Measurements from ENCODE around the gene GAMT. TPM values are rescaled to one million over a fixed set of nuclear protein-coding genes. Genes with fewer than 3 reads are reported as not detected.

GAMT gene
- total RNA-seq, 2 experiments from 2014 or later, result 11.0 to 13.0 TPM

- Histone ChIP-seq H3K4me3 (ENCODE audit: low read length) (no peak overlapping the region), H3K9me3 (ENCODE audit: control insufficient read depth in 1 of 2, insufficient read depth in 1 of 2, low read length in 2 of 2) (no peaks in the 10 kb centered on the region), H3K4me1 (ENCODE audit: insufficient read depth, low read length) (peaks cover 6% of the 10 kb centered on the region), H3K27me3 (ENCODE audit: control insufficient read depth in 1 of 2, insufficient read depth in 2 of 2, low read length in 2 of 2) (no peaks in the 10 kb centered on the region), H3K36me3 (ENCODE audit: insufficient read depth, low read length) (peaks cover 14% of the 10 kb centered on the region), H3K27ac (ENCODE audit: low read depth in 1 of 2, low read length in 2 of 2) (no peak overlapping the region)
- ChIA-PET CTCF (no interaction called here), POLR2A (no interaction called here)
- DNase-seq (peak in 1 of 14 experiments; percentile 34), ATAC-seq (ENCODE audit: poor library complexity) (no peak)
- peaks cover 14% of the 10 kb centered on the region for H3K36me3 Mint-ChIP-seq (ENCODE audit: low read depth)
- no peak for TF ChIP-seq CTCF (IDR thresholded peaks at IDR 0.05)
- peaks cover 5% of the 10 kb centered on the region for H3K27me3 Mint-ChIP-seq
- intact Hi-C loops (cut with DNase I, micrococcal nuclease), result no loop called here
- peaks cover 5% of the 10 kb centered on the region for H3K4me1 Mint-ChIP-seq (ENCODE audit: low read depth)
- H3K9me3 Mint-ChIP-seq, result no peaks in the 10 kb centered on the region
- H3K4me3 Mint-ChIP-seq, result no peak overlapping the region
- H3K27ac Mint-ChIP-seq, result no peak overlapping the region
Observed at GRCh38 chr19:1377965-1378785, 23.2 kb downstream of the GAMT start.

DNA sequence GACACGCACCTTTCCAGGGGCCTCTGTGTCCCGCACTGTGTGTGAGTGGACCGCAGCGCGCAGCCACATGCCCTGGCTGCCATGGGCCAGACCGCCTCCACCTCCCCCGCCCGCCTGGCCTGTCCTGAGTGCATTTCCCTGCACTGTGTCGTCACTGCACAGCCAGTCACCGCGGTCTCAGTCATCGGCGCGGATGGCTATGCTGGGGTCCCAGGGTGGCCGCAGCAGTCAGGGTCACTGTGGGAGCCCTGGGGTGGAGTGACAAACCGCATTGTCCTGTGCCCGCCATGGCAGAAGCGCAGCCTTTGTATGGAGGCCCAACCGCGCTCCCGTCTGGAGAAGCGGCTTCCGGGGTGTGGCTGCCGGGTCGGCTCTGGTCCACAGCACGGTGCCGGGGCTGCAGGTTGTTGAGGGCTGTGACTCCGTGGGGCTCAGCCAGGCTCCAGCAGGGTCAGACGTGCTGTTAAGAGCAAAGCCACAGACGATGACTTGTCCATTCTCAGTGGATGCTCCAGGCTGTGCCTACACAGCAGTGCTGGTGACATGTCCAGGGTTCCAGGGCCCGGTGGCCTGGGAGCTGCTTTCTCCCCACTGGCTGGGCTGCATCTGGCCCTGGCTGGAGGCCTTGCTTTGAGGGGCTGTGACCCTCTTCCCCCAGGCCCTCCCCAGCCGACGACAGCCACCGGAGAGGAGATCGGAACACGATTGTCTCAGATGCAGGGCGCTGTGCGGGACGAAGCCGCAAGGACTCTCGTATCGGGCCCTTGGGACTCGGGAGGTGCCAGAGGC is 24.0 kb downstream of the GAMT start:
- ATAC-seq (ENCODE audit: poor library complexity) (no peak), DNase-seq (peak in 1 of 14 experiments; percentile 20)
- CTCF ChIA-PET, result no interaction called here
- Histone ChIP-seq H3K27ac (ENCODE audit: low read depth in 1 of 2, low read length in 2 of 2) (no peak overlapping the region), H3K9me3 (ENCODE audit: control insufficient read depth in 1 of 2, insufficient read depth in 1 of 2, low read length in 2 of 2) (no peaks in the 10 kb centered on the region), H3K27me3 (ENCODE audit: control insufficient read depth in 1 of 2, insufficient read depth in 2 of 2, low read length in 2 of 2) (no peaks in the 10 kb centered on the region), H3K4me1 (ENCODE audit: insufficient read depth, low read length) (no peaks in the 10 kb centered on the region), H3K36me3 (ENCODE audit: insufficient read depth, low read length) (peaks cover 18% of the 10 kb centered on the region), H3K4me3 (ENCODE audit: low read length) (no peak overlapping the region)
- Mint-ChIP-seq H3K9me3 (no peaks in the 10 kb centered on the region), H3K4me3 (no peak overlapping the region), H3K27me3 (no peaks in the 10 kb centered on the region), H3K4me1 (ENCODE audit: low read depth) (no peaks in the 10 kb centered on the region), H3K27ac (no peak overlapping the region), H3K36me3 (ENCODE audit: low read depth) (peaks cover 8% of the 10 kb centered on the region)
- TF ChIP-seq CTCF (IDR thresholded peaks at IDR 0.05), result no peak
- POLR2A ChIA-PET, result no interaction called here
- intact Hi-C loops (cut with DNase I, micrococcal nuclease), result no loop called here

DNA sequence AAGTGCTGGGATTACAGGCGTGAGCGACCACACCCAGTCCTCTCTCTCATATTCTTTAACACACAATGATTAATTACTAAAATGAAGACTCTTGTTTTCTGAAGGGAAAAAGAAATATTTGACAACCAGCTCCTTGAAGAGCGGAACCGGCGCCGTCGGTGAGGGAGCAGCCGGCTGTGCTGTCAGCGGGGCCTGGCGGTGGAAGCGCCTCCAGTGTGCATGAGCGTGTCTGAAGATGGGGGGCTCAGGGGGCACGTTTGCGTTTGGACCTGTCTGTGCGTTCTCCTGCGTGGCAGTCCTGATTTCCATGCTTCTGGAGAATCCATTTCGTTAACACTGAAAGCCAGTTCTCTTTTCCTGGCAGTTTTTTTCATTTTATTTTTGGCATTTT is 24.9 kb downstream of the GAMT start:
- ATAC-seq (ENCODE audit: poor library complexity), result no peak
- Mint-ChIP-seq H3K4me1 (ENCODE audit: low read depth) (no peaks in the 10 kb centered on the region), H3K27ac (no peak overlapping the region), H3K9me3 (no peaks in the 10 kb centered on the region), H3K4me3 (peak overlapping the region; percentile 34), H3K36me3 (ENCODE audit: low read depth) (peaks cover 13% of the 10 kb centered on the region), H3K27me3 (no peaks in the 10 kb centered on the region)
- Histone ChIP-seq H3K9me3 (ENCODE audit: control insufficient read depth in 1 of 2, insufficient read depth in 1 of 2, low read length in 2 of 2) (no peaks in the 10 kb centered on the region), H3K4me3 (ENCODE audit: low read length) (no peak overlapping the region), H3K27me3 (ENCODE audit: control insufficient read depth in 1 of 2, insufficient read depth in 2 of 2, low read length in 2 of 2) (no peaks in the 10 kb centered on the region), H3K27ac (ENCODE audit: low read depth in 1 of 2, low read length in 2 of 2) (no peak overlapping the region), H3K36me3 (ENCODE audit: insufficient read depth, low read length) (peaks cover 19% of the 10 kb centered on the region), H3K4me1 (ENCODE audit: insufficient read depth, low read length) (no peaks in the 10 kb centered on the region)
- no peak for TF ChIP-seq CTCF (IDR thresholded peaks at IDR 0.05)
- POLR2A ChIA-PET, result no interaction called here
- CTCF ChIA-PET, result no interaction called here
- intact Hi-C loops (cut with DNase I, micrococcal nuclease), result no loop called here
- no peak for DNase-seq

Data from CD4-positive, alpha-beta T cell (primary cell).